ENCODE measurements around the gene PBRM1. TPM values are rescaled to one million over a fixed set of nuclear protein-coding genes. Genes with fewer than 3 reads are reported as not detected.

The PBRM1 gene
- total RNA-seq, 1 experiment from 2014 or later = 74.2 TPM

GRCh38 chr3:52663098-52663497 lies 22.6 kb downstream of the PBRM1 start:
- Histone ChIP-seq H3T11ph (ENCODE audit: low read length) (no peak overlapping the region), H4K8ac (replicated peaks; ENCODE audit: insufficient read length, low read depth, low read length) (no peak overlapping the region), H3K18ac (ENCODE audit: insufficient read length, low read depth, low read length) (no peak overlapping the region), H3K79me2 (ENCODE audit: insufficient read depth, low read length) (no peaks in the 10 kb centered on the region), H2AFZ (ENCODE audit: low read length) (no peak overlapping the region), H3K4ac (ENCODE audit: low read depth, low read length) (no peak overlapping the region), H3K4me2 (ENCODE audit: insufficient read depth, insufficient read length, low read length) (no peak overlapping the region), H3K14ac (ENCODE audit: insufficient read depth, low read length) (no peak overlapping the region), H4K5ac (ENCODE audit: insufficient read length, low read depth, low read length) (no peak overlapping the region), H3K79me1 (ENCODE audit: insufficient read depth, low read depth, low read length, poor library complexity, severe bottlenecking) (no peaks in the 10 kb centered on the region), H3K9me3 (ENCODE audit: control insufficient read depth, low read depth, low read length) (no peaks in the 10 kb centered on the region), H4K91ac (ENCODE audit: insufficient read length, low read depth, low read length) (no peak overlapping the region), H2BK120ac (ENCODE audit: low read depth, low read length, poor library complexity, severe bottlenecking) (no peak overlapping the region), H2BK12ac (ENCODE audit: insufficient read length, low read depth, low read length) (no peak overlapping the region), H2AK5ac (ENCODE audit: insufficient read length, low read length) (no peak overlapping the region), H4K20me1 (ENCODE audit: control insufficient read depth, insufficient read depth, insufficient read length) (no peaks in the 10 kb centered on the region), H3K9ac (ENCODE audit: extremely low read depth, insufficient read length, low read length) (no peak overlapping the region), H2BK15ac (ENCODE audit: low read depth, low read length) (no peak overlapping the region), H2BK20ac (ENCODE audit: low read depth, low read length, poor library complexity, severe bottlenecking) (no peak overlapping the region), H3K27me3 (ENCODE audit: insufficient read depth, low read length) (no peaks in the 10 kb centered on the region), H3K23me2 (ENCODE audit: insufficient read length, low read depth, low read length, poor library complexity, severe bottlenecking) (no peaks in the 10 kb centered on the region), H3K27ac (ENCODE audit: insufficient read length, low read depth, low read length) (no peak overlapping the region), H2BK5ac (ENCODE audit: insufficient read length, low read length) (no peak overlapping the region), H3K56ac (ENCODE audit: insufficient read length, low read depth, low read length) (no peak overlapping the region), H3K23ac (ENCODE audit: insufficient read length, low read depth, low read length) (no peak overlapping the region), H3K4me1 (ENCODE audit: insufficient read depth, low read length) (no peaks in the 10 kb centered on the region)
- H3K27me3 Mint-ChIP-seq (ENCODE audit: low read depth) = no peaks in the 10 kb centered on the region
- TF ChIP-seq, protein P1, sequence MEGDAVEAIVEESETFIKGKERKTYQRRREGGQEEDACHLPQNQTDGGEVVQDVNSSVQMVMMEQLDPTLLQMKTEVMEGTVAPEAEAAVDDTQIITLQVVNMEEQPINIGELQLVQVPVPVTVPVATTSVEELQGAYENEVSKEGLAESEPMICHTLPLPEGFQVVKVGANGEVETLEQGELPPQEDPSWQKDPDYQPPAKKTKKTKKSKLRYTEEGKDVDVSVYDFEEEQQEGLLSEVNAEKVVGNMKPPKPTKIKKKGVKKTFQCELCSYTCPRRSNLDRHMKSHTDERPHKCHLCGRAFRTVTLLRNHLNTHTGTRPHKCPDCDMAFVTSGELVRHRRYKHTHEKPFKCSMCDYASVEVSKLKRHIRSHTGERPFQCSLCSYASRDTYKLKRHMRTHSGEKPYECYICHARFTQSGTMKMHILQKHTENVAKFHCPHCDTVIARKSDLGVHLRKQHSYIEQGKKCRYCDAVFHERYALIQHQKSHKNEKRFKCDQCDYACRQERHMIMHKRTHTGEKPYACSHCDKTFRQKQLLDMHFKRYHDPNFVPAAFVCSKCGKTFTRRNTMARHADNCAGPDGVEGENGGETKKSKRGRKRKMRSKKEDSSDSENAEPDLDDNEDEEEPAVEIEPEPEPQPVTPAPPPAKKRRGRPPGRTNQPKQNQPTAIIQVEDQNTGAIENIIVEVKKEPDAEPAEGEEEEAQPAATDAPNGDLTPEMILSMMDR (conservative IDR thresholded peaks at IDR 0.05) = no peak
- H3K9me3 Mint-ChIP-seq = no peaks in the 10 kb centered on the region
- H3K4me1 Mint-ChIP-seq = no peaks in the 10 kb centered on the region
- no peak for DNase-seq
- no CpG with 5 or more reads among the region's 3 CpGs for WGBS (ENCODE audit: extremely low coverage, insufficient read length, low lambda C conversion rate)
- no peak overlapping the region for H3K4me3 Mint-ChIP-seq
- H3K27ac Mint-ChIP-seq = no peak overlapping the region; a peak in 1 of 7 replicates
- peaks cover 25 to 64% (median 63%) of the 10 kb centered on the region in 3 experiments; a peak in 6 of 7 replicates for H3K36me3 Mint-ChIP-seq (ENCODE audit: insufficient read depth in 1 of 3, low read depth in 3 of 3)

All from H9 (cell line).